Natural killer cell (primary cell): Measurements from ENCODE around the gene SLC25A23. TPM values are rescaled to one million over a fixed set of nuclear protein-coding genes. Genes with fewer than 3 reads are reported as not detected.

Source experiments
- ATAC-seq, 3 donors: fragments of 150-1000 bp in 2 of 3; fragments of 200-7000 bp in 1 of 3; cut with Tn5 transposase; 1 replicate in 1 of 3; 2 replicates in 2 of 3; pipeline ENCODE4 v1.10.0; 2021; ENCODE audit warnings: mild to moderate bottlenecking in 2 of 3, moderate library complexity in 2 of 3
- DNase-seq, 2 donors: peaks; one replicate each; pipeline versions ENCODE4 v3.0.0 to v3.0.0-alpha.2; 2013 to 2021; ENCODE audit warnings: mixed read lengths in 1 of 2
- H3K27ac ChIP-seq: one replicate; pipeline ENCODE4 v1.5.1; 2013; ENCODE audit warnings: mild to moderate bottlenecking, low read length
- H3K27me3 ChIP-seq: one replicate; pipeline ENCODE4 v1.6.1; 2013; ENCODE audit warnings: low read length; ENCODE audit not compliant: control insufficient read depth, insufficient read depth
- H3K36me3 ChIP-seq: one replicate; pipeline ENCODE4 v1.6.1; 2013; ENCODE audit warnings: low read length; ENCODE audit not compliant: control insufficient read depth, insufficient read depth
- H3K4me1 ChIP-seq: one replicate; pipeline ENCODE4 v1.6.1; 2013; ENCODE audit warnings: low read length; ENCODE audit not compliant: control insufficient read depth, insufficient read depth
- H3K4me3 ChIP-seq: one replicate; pipeline ENCODE4 v1.5.1; 2013; ENCODE audit warnings: low read length
- H3K9me3 ChIP-seq: one replicate; pipeline ENCODE4 v1.6.1; 2013; ENCODE audit warnings: low read length; ENCODE audit not compliant: control insufficient read depth, insufficient read depth
- H3K27ac Mint-ChIP-seq, 2 donors: one replicate each; pipeline ENCODE4 v1.8.0; 2022; ENCODE audit warnings: mild to moderate bottlenecking in 2 of 2, mixed read lengths in 2 of 2, moderate library complexity in 1 of 2
- H3K27me3 Mint-ChIP-seq, 2 donors: one replicate each; pipeline ENCODE4 v1.8.0; 2022; ENCODE audit warnings: low read depth in 2 of 2, mixed read lengths in 2 of 2
- H3K36me3 Mint-ChIP-seq: one replicate; pipeline ENCODE4 v1.8.0; 2022; ENCODE audit warnings: mixed read lengths
- H3K4me1 Mint-ChIP-seq, 2 donors: one replicate each; pipeline ENCODE4 v1.8.0; 2022; ENCODE audit warnings: mixed read lengths in 2 of 2
- H3K4me3 Mint-ChIP-seq: one replicate; pipeline ENCODE4 v1.8.0; 2022; ENCODE audit warnings: mild to moderate bottlenecking, moderate library complexity, mixed read lengths
- H3K9me3 Mint-ChIP-seq, 2 donors: one replicate each; pipeline ENCODE4 v1.8.0; 2022; ENCODE audit warnings: mixed read lengths in 2 of 2
- WGBS: methylation state at CpG from one replicate; pipeline ENCODE4 v1.1.7; 2013; ENCODE audit warnings: missing lambda C conversion rate; ENCODE audit not compliant: insufficient coverage; 5-methylcytosine and 5-hydroxymethylcytosine counted together
- intact Hi-C: fragments of 100-400 bp; cut with micrococcal nuclease; formaldehyde crosslinking; loops from one replicate; pipeline ENCODE4 v1.14.2; 2022
- total RNA-seq, 4 donors: library from RNA; stranded (reverse); fragments of 120-200 nt in 1 of 4; gene quantifications; one replicate each; pipeline versions ENCODE4 v1.2.3 to v1.2.4, GENCODE V29; 2013 to 2022
- TF ChIP-seq, protein P1 (sequence below): fragments of 200-600 bp; IDR thresholded peaks from one replicate; pipeline ENCODE4 v1.8.0; 2022; ENCODE audit warnings: antibody characterized with exemption

The SLC25A23 gene
- total RNA-seq, 3 donors from 2014 or later (not counting 1 experiment from before 2014, with no cell fraction given) = 7.8 to 10.5 (median 8.7) TPM

- Mint-ChIP-seq H3K4me3 (peak overlapping the region; percentile 97), H3K9me3 (no peaks in the 10 kb centered on the region), H3K36me3 (no peaks in the 10 kb centered on the region), H3K4me1 (peaks cover 26 to 30% of the 10 kb centered on the region in 2 donors), H3K27ac (peak overlapping the region; percentile 96 to 97), H3K27me3 (no peaks in the 10 kb centered on the region)
- Histone ChIP-seq H3K4me1 (peaks cover 18% of the 10 kb centered on the region), H3K27me3 (no peaks in the 10 kb centered on the region), H3K36me3 (peaks cover 26% of the 10 kb centered on the region), H3K9me3 (no peaks in the 10 kb centered on the region), H3K27ac (peak overlapping the region; percentile 96), H3K4me3 (peak overlapping the region; percentile 89)
- peak in 1 of 2 donors; percentile 19 for DNase-seq
- intact Hi-C loops = loop anchor here (1.0 kb wide), 2 partner anchors 19 to 33 kb away; no protein-coding TSS in a partner anchor
- 4% methylated on average over 29 of the region's 30 CpGs for WGBS
- ATAC-seq = no peak
- TF ChIP-seq, protein P1, sequence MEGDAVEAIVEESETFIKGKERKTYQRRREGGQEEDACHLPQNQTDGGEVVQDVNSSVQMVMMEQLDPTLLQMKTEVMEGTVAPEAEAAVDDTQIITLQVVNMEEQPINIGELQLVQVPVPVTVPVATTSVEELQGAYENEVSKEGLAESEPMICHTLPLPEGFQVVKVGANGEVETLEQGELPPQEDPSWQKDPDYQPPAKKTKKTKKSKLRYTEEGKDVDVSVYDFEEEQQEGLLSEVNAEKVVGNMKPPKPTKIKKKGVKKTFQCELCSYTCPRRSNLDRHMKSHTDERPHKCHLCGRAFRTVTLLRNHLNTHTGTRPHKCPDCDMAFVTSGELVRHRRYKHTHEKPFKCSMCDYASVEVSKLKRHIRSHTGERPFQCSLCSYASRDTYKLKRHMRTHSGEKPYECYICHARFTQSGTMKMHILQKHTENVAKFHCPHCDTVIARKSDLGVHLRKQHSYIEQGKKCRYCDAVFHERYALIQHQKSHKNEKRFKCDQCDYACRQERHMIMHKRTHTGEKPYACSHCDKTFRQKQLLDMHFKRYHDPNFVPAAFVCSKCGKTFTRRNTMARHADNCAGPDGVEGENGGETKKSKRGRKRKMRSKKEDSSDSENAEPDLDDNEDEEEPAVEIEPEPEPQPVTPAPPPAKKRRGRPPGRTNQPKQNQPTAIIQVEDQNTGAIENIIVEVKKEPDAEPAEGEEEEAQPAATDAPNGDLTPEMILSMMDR = no peak
These were observed 67.1 kb downstream of the SLC25A23 start for GRCh38 chr19:6392221-6393073.

Other genes with a start within 250 kb of the SLC25A23 start
- gene MLLT1, start 179.8 kb downstream of the SLC25A23 start, total RNA-seq = 10 to 100 TPM; 30.2 to 43.8 (median 36.6) TPM
- under 1 TPM in 2 of 3 donors, not detected in 1; 0.25 to 0.35 TPM for gene ACER1, start 126.2 kb downstream of the SLC25A23 start, total RNA-seq
- 10 to 100 TPM; 40.8 to 61.4 (median 46.1) TPM for gene CLPP, start 98.3 kb downstream of the SLC25A23 start, total RNA-seq
- 10 to 100 TPM; 23.7 to 30.4 (median 25.9) TPM for gene ALKBH7, start 87.0 kb downstream of the SLC25A23 start, total RNA-seq
- gene PSPN, start 83.9 kb downstream of the SLC25A23 start, total RNA-seq = 1 to 10 TPM in 2 of 3 donors, under 1 TPM in 1; 0.82 to 1.1 (median 1.0) TPM
- gene GTF2F1, start 66.6 kb downstream of the SLC25A23 start, total RNA-seq = 10 to 100 TPM; 56.6 to 63.9 (median 63.9) TPM
- 100 to 1,000 TPM; 160 to 192 (median 165) TPM for gene KHSRP, start 35.0 kb downstream of the SLC25A23 start, total RNA-seq
- gene SLC25A41, start 26.0 kb downstream of the SLC25A23 start, total RNA-seq = not detected
- 1 to 10 TPM in 1 of 3 donors, under 1 TPM in 1, not detected in 1; 0.59 to 1.1 TPM for gene CRB3, start 4.5 kb upstream of the SLC25A23 start, total RNA-seq
- 100 to 1,000 TPM; 175 to 197 (median 188) TPM for gene DENND1C, start 22.0 kb upstream of the SLC25A23 start, total RNA-seq
- gene TUBB4A, start 42.5 kb upstream of the SLC25A23 start, total RNA-seq = 1 to 10 TPM in 2 of 3 donors, under 1 TPM in 1; 0.40 to 2.6 (median 1.8) TPM
- 1 to 10 TPM; 3.3 to 6.0 (median 5.6) TPM for gene TNFSF9, start 71.2 kb upstream of the SLC25A23 start, total RNA-seq
- 1 to 10 TPM in 2 of 3 donors, under 1 TPM in 1; 0.52 to 1.2 (median 1.2) TPM for gene CD70, start 131.4 kb upstream of the SLC25A23 start, total RNA-seq
- 10 to 100 TPM; 10.8 to 20.0 (median 11.8) TPM for gene TNFSF14, start 210.4 kb upstream of the SLC25A23 start, total RNA-seq